SHP77 treated with DMSO at 0.1 percent for 48 hours (cell line): ENCODE results near the gene USP15.
A peak's percentile ranks its signal among the peaks of the same experiment; 100 is the strongest.

Experiments
- DNase-seq: peaks from one replicate; lab custom pipeline; 2025; lab: John Stamatoyannopoulos, UW

The USP15 gene

GRCh38 chr12:62282057-62282774, 22.0 kb downstream of the USP15 start:
- no peak for DNase-seq

- DNase-seq, result no peak
Measured at GRCh38 chr12:62284749-62285148, 24.5 kb downstream of the USP15 start.

GRCh38 chr12:62285284-62285683, 25.1 kb downstream of the USP15 start:
- no peak for DNase-seq

- no peak for DNase-seq
Measured at GRCh38 chr12:62288328-62288727, 28.1 kb downstream of the USP15 start.

- no peak for DNase-seq
Measured at GRCh38 chr12:62290846-62291245, 30.6 kb downstream of the USP15 start.

- no peak for DNase-seq
Measured at GRCh38 chr12:62291864-62292760, 31.9 kb downstream of the USP15 start.

GRCh38 chr12:62292761-62293344, 32.6 kb downstream of the USP15 start:
- no peak for DNase-seq

GRCh38 chr12:62294378-62294777, 34.2 kb downstream of the USP15 start:
- no peak for DNase-seq

GRCh38 chr12:62296001-62296400, 35.8 kb downstream of the USP15 start:
- no peak for DNase-seq

- DNase-seq, result no peak
Measured at GRCh38 chr12:62297321-62297720, 37.1 kb downstream of the USP15 start.

- peak; percentile 14 for DNase-seq
Measured at GRCh38 chr12:62299617-62300016, 39.4 kb downstream of the USP15 start.

- DNase-seq, result no peak
Measured at GRCh38 chr12:62301080-62301798, 41.0 kb downstream of the USP15 start.

GRCh38 chr12:62301799-62302133, 41.6 kb downstream of the USP15 start:
- no peak for DNase-seq

GRCh38 chr12:62304560-62304959, 44.4 kb downstream of the USP15 start:
- DNase-seq, result no peak

- no peak for DNase-seq
Measured at GRCh38 chr12:62305778-62306177, 45.6 kb downstream of the USP15 start.

- no peak for DNase-seq
Measured at GRCh38 chr12:62306569-62307530, 46.6 kb downstream of the USP15 start.

GRCh38 chr12:62308201-62308600, 48.0 kb downstream of the USP15 start:
- no peak for DNase-seq

- DNase-seq, result no peak
Measured at GRCh38 chr12:62313727-62314380, 53.6 kb downstream of the USP15 start.

- DNase-seq, result no peak
Measured at GRCh38 chr12:62317017-62317416, 56.8 kb downstream of the USP15 start.

GRCh38 chr12:62319058-62319457, 58.9 kb downstream of the USP15 start:
- DNase-seq, result no peak

GRCh38 chr12:62320054-62320453, 59.9 kb downstream of the USP15 start:
- no peak for DNase-seq
